ENCODE data around the gene STOX2.

The STOX2 gene

GRCh38 chr4:183905593-183906488 lies 734 bp downstream of the STOX2 start:
- no peak for ATAC-seq (replicated peaks; ENCODE audit: extremely low read depth, poor library complexity, severe bottlenecking)
- Mint-ChIP-seq H3K36me3 (ENCODE audit: insufficient read depth) (peaks cover 3% of the 10 kb centered on the region), H3K4me1 (no peaks in the 10 kb centered on the region), H3K9me3 (no peaks in the 10 kb centered on the region), H3K4me3 (no peak overlapping the region), H3K27me3 (peaks cover 40% of the 10 kb centered on the region), H3K27ac (ENCODE audit: low read depth) (no peak overlapping the region)
- DNase-seq (ENCODE audit: low spot score in 2 of 2) = no peak

DNA sequence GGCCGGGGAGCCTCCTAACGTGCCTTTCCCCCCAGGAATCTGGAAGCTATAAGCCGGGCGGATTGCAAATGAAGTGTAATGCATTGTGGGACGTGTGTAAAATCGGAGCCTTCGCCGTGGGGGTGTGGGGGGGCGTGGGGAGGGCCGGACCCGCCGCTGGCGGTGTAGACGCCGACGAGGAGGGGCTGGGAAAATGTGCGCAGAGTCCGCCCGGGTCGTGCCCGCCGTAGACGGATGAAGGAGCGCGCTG lies 1.3 kb downstream of the STOX2 start:
- peaks cover 3% of the 10 kb centered on the region for H3K36me3 Mint-ChIP-seq (ENCODE audit: insufficient read depth)
- H3K27ac Mint-ChIP-seq (ENCODE audit: low read depth) = no peak overlapping the region
- H3K9me3 Mint-ChIP-seq = no peaks in the 10 kb centered on the region
- ATAC-seq (replicated peaks; ENCODE audit: extremely low read depth, poor library complexity, severe bottlenecking) = no peak
- peaks cover 38% of the 10 kb centered on the region for H3K27me3 Mint-ChIP-seq
- no peaks in the 10 kb centered on the region for H3K4me1 Mint-ChIP-seq
- no peak overlapping the region for H3K4me3 Mint-ChIP-seq
- DNase-seq (ENCODE audit: low spot score in 2 of 2) = no peak

DNA sequence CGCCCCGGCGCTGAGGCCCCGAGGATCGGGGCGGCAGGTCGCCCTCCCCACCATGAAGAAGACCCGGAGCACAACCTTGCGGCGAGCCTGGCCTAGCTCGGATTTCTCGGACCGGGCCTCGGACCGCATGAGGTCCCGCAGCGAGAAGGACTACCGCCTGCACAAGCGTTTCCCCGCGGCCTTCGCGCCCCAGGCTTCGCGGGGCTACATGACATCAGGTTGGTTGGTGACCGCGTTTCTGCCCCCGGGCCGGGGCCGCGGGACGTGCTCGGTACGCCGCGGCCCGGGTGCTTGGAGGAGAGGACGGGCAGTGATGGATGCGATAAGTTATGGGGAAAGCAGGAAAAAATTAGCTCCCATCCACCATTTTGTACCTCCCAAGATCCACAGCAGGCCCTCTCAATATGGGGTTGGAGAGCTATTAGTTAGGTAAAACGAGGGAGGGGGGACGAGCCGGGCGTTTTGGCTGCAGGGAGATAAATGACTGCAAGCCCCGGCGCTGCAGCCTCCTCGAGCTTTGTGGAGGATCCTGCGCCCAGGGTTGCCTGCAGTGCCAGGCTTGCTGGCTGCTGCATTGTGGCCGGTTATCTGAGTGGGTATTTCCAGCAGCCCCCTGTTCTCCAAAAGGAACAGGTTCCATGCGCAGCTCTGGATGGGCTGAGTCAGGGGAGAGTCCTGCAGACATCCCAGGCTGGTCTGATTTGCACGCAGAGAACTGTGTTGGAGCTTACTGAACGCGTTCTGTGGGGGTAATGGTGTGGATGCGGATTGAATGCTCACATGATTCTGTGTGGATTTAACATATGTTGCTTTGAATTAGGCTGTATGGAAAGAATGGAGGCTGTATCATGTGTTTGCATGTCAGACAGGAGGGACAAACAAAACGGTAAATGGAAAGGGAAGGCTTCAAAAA lies 1.9 kb downstream of the STOX2 start:
- H3K4me3 Mint-ChIP-seq = no peak overlapping the region
- H3K4me1 Mint-ChIP-seq = no peaks in the 10 kb centered on the region
- peaks cover 33% of the 10 kb centered on the region for H3K27me3 Mint-ChIP-seq
- ATAC-seq (replicated peaks; ENCODE audit: extremely low read depth, poor library complexity, severe bottlenecking) (no peak), DNase-seq (ENCODE audit: low spot score in 2 of 2) (no peak)
- H3K27ac Mint-ChIP-seq (ENCODE audit: low read depth) = no peak overlapping the region
- H3K9me3 Mint-ChIP-seq = no peaks in the 10 kb centered on the region
- H3K36me3 Mint-ChIP-seq (ENCODE audit: insufficient read depth) = peaks cover 3% of the 10 kb centered on the region

DNA sequence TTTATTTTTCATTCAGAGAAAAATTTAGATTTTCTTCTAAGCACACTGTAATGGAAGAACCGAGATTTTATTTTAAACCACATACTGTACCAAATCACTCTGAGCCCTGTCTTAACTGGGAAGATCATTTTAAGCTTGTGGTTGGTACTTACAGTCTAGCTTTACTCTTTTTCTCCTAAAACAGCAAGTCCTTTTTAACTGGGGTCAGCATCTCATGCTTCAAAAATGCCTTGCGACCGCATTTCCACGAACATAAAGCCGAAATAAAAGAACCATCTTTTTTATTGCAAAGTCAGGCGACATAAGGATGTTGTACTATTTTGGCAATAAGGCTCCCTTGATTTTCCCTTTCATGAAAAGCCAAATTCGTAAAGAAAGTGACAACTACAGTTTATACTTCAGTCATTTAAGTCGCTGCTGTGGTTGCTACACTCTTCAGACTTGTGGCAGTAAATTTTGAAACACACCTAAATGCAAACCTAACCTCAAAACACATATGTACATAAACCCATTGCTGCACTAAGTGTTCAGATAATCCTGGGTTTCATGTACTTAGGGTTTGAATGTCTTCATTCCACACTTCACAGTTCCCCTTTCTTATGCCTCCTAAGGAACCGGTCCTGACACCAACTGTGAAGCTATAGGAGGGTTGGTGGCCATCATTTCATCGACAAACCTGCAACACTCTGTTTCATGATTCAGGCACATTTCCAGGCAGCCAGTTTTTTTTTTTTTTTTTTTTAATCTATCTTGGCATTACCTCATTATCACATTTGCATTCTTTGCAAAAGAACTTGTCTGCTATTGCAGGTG lies 3.0 kb downstream of the STOX2 start:
- no peak overlapping the region for H3K27ac Mint-ChIP-seq (ENCODE audit: low read depth)
- H3K27me3 Mint-ChIP-seq = peaks cover 22% of the 10 kb centered on the region
- no peak for DNase-seq (ENCODE audit: low spot score in 2 of 2)

GRCh38 chr4:183909187-183909586 lies 4.1 kb downstream of the STOX2 start:
- ATAC-seq (replicated peaks; ENCODE audit: extremely low read depth, poor library complexity, severe bottlenecking) = no peak
- Mint-ChIP-seq H3K27ac (ENCODE audit: low read depth) (no peak overlapping the region), H3K4me3 (no peak overlapping the region), H3K27me3 (peaks cover 11% of the 10 kb centered on the region), H3K4me1 (no peaks in the 10 kb centered on the region), H3K9me3 (no peaks in the 10 kb centered on the region), H3K36me3 (ENCODE audit: insufficient read depth) (no peaks in the 10 kb centered on the region)
- no peak for DNase-seq (ENCODE audit: low spot score in 2 of 2)

More for the DNA sequence above, 3.0 kb downstream of the STOX2 start:
- H3K9me3 Mint-ChIP-seq = no peaks in the 10 kb centered on the region
- no peak for ATAC-seq (replicated peaks; ENCODE audit: extremely low read depth, poor library complexity, severe bottlenecking)
- peaks cover 3% of the 10 kb centered on the region for H3K36me3 Mint-ChIP-seq (ENCODE audit: insufficient read depth)
- H3K4me1 Mint-ChIP-seq = no peaks in the 10 kb centered on the region
- no peak overlapping the region for H3K4me3 Mint-ChIP-seq

DNA sequence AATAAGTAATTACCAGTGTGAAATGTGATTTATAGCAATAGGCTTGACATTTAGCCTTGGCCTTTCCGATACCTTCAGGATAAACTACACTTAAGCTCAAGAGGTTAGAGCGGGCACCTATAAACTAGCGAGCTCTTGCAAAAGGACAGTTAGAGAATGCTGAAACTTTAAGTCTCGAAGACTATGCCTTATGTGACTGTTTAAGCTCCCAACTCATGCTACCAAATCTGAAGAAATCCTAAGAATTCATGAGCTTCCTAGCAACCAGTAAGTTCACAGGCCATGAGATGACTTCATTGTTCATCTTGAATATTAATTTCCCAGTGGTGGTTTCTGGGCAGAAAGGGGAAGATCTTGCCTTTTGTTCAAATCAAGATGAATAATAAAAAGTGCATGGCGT lies 4.7 kb downstream of the STOX2 start:
- Mint-ChIP-seq H3K9me3 (no peaks in the 10 kb centered on the region), H3K27ac (ENCODE audit: low read depth) (no peak overlapping the region), H3K4me3 (no peak overlapping the region), H3K4me1 (no peaks in the 10 kb centered on the region), H3K36me3 (ENCODE audit: insufficient read depth) (no peaks in the 10 kb centered on the region), H3K27me3 (peaks cover 5% of the 10 kb centered on the region)
- ATAC-seq (replicated peaks; ENCODE audit: extremely low read depth, poor library complexity, severe bottlenecking) = no peak
- no peak for DNase-seq (ENCODE audit: low spot score in 2 of 2)

DNA sequence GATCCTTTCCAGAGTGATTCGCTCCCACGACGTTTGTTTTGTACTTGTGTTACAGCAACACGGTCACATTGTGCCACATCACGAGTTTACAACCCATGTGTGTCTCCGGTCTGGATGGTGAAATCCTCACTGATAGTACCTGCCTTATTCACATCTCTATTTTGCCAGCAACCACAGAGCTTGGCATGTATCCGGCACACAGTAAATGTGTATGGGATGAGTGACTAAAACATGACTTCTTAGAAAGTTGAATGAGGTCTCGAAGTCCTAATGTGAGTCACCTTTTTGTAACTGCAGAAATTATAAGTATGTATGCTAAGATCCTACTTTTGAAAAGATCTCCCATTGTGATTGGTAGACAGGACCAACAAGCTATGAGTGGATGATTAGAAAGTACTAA lies 7.5 kb downstream of the STOX2 start:
- no peaks in the 10 kb centered on the region for H3K4me1 Mint-ChIP-seq
- ATAC-seq (replicated peaks; ENCODE audit: extremely low read depth, poor library complexity, severe bottlenecking) = no peak
- H3K9me3 Mint-ChIP-seq = no peaks in the 10 kb centered on the region
- H3K4me3 Mint-ChIP-seq = no peak overlapping the region
- H3K27ac Mint-ChIP-seq (ENCODE audit: low read depth) = no peak overlapping the region
- no peaks in the 10 kb centered on the region for H3K27me3 Mint-ChIP-seq
- no peak for DNase-seq (ENCODE audit: low spot score in 2 of 2)
- H3K36me3 Mint-ChIP-seq (ENCODE audit: insufficient read depth) = no peaks in the 10 kb centered on the region

GRCh38 chr4:183915976-183916375 lies 10.9 kb downstream of the STOX2 start:
- no peak overlapping the region for H3K4me3 Mint-ChIP-seq
- ATAC-seq (replicated peaks; ENCODE audit: extremely low read depth, poor library complexity, severe bottlenecking) = no peak
- H3K4me1 Mint-ChIP-seq = no peaks in the 10 kb centered on the region
- no peaks in the 10 kb centered on the region for H3K36me3 Mint-ChIP-seq (ENCODE audit: insufficient read depth)
- no peaks in the 10 kb centered on the region for H3K9me3 Mint-ChIP-seq
- peaks cover 11% of the 10 kb centered on the region for H3K27me3 Mint-ChIP-seq
- no peak for DNase-seq (ENCODE audit: low spot score in 2 of 2)
- H3K27ac Mint-ChIP-seq (ENCODE audit: low read depth) = no peak overlapping the region

DNA sequence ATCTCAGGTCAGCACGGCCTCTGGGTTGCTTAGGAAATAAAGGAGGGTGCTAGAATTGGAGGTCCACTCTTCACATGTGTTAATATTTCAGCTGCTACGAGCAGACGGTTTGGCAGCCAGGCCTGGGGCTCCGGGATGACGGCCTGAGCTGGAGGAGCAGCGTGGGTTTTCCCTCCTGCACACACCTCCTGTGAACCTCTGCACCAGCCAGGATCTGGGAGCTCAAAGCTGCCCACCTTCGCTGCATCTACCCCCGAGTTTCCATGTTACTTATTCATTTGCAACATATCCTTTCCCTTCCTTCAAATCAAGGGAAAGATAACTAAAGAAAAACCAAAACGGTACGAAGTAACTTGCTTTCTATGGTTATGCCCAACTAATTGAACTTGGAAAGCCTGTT lies 13.6 kb downstream of the STOX2 start:
- Mint-ChIP-seq H3K4me1 (no peaks in the 10 kb centered on the region), H3K4me3 (no peak overlapping the region), H3K27ac (ENCODE audit: low read depth) (no peak overlapping the region), H3K9me3 (no peaks in the 10 kb centered on the region), H3K36me3 (ENCODE audit: insufficient read depth) (no peaks in the 10 kb centered on the region), H3K27me3 (peaks cover 19% of the 10 kb centered on the region)
- DNase-seq (ENCODE audit: low spot score in 2 of 2) (no peak), ATAC-seq (replicated peaks; ENCODE audit: extremely low read depth, poor library complexity, severe bottlenecking) (no peak)

DNA sequence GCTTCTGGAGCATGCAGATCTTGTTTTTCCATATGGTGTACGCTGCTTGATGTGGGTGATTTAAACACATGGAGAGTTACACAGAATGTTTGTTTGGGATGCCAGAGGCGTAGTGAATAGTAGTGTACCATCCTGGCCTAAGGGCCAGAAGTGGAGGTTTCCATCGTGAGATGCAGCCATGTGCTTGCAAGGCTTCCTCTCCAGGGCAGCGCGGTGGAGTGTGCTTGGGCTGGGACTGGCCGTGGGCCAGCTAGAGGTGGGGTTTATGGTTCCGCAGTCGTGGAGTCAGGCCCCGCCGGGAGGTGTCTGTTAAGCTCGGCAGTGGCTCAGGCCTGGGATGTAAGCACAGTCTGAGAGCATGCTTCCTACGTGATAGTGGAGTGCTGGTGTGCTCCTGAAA lies 14.0 kb downstream of the STOX2 start:
- no peak for ATAC-seq (replicated peaks; ENCODE audit: extremely low read depth, poor library complexity, severe bottlenecking)
- Mint-ChIP-seq H3K4me3 (no peak overlapping the region), H3K36me3 (ENCODE audit: insufficient read depth) (no peaks in the 10 kb centered on the region), H3K4me1 (no peaks in the 10 kb centered on the region), H3K27me3 (peaks cover 24% of the 10 kb centered on the region), H3K27ac (ENCODE audit: low read depth) (no peak overlapping the region), H3K9me3 (no peaks in the 10 kb centered on the region)
- DNase-seq (ENCODE audit: low spot score in 2 of 2) = no peak

DNA sequence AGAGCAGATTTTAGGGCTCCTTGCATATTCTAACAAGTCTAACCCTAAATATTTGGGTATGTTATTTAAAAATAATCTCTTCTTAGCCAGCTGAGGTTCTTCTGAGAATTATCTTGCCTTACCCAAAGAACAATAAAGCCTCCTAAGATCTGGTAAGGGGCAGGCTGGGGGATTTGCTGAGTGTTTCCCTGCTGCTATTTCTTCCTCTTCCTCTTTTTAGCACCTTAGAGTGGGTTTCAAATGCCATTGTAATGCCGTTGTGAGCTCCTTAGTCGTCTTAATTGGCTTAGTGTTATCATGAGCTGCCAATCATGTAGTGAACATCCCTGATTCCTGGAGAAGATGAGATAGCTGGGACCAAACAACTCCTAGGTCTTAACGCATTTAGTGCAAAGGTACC lies 15.4 kb downstream of the STOX2 start:
- Mint-ChIP-seq H3K36me3 (ENCODE audit: insufficient read depth) (no peaks in the 10 kb centered on the region), H3K4me3 (no peak overlapping the region), H3K9me3 (no peaks in the 10 kb centered on the region), H3K27me3 (peaks cover 37% of the 10 kb centered on the region), H3K27ac (ENCODE audit: low read depth) (no peak overlapping the region), H3K4me1 (no peaks in the 10 kb centered on the region)
- DNase-seq (ENCODE audit: low spot score in 2 of 2) (no peak), ATAC-seq (replicated peaks; ENCODE audit: extremely low read depth, poor library complexity, severe bottlenecking) (no peak)

DNA sequence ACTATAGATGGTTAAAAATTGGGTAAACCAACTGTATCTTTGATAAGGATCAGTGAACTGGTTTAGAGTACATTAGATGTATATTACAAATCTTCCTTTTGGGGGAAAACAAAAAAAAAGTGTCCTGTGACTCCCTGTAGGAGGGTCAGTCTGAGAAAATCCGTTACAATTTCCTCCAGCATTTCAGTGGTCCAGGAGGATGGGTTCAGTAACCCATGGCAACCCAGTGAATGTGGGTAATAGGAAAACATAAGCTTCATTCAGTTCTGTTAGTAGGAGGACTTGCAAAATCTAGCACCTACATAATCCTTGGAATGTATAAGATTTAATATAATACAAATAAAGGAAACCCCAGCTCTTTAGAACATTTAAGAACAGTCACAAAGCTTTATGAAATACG lies 16.2 kb downstream of the STOX2 start:
- Mint-ChIP-seq H3K4me1 (no peaks in the 10 kb centered on the region), H3K36me3 (ENCODE audit: insufficient read depth) (no peaks in the 10 kb centered on the region), H3K27me3 (peaks cover 37% of the 10 kb centered on the region), H3K4me3 (no peak overlapping the region), H3K27ac (ENCODE audit: low read depth) (no peak overlapping the region), H3K9me3 (no peaks in the 10 kb centered on the region)
- DNase-seq (ENCODE audit: low spot score in 2 of 2) (no peak), ATAC-seq (replicated peaks; ENCODE audit: extremely low read depth, poor library complexity, severe bottlenecking) (no peak)
